22Rv1 (cell line): ENCODE data around the gene PHACTR1.

Source experiments
- CTCF ChIP-seq: fragments of 450-650 bp; IDR thresholded peaks from 2 replicates; pipeline ENCODE4 v1.5.1; 2017; ENCODE audit warnings: mild to moderate bottlenecking
- ZFX ChIP-seq: fragments of 450-650 bp; IDR thresholded peaks from 2 replicates; pipeline ENCODE4 v1.6.1; 2017; ENCODE audit warnings: antibody characterized with exemption, borderline replicate concordance

GRCh38 chr6:13012296-13012695, 295.7 kb downstream of the PHACTR1 start:
- no peak for TF ChIP-seq CTCF
- no peak for TF ChIP-seq ZFX
